ENCODE results near the gene NDUFB8.

NDUFB8 gene

DNA sequence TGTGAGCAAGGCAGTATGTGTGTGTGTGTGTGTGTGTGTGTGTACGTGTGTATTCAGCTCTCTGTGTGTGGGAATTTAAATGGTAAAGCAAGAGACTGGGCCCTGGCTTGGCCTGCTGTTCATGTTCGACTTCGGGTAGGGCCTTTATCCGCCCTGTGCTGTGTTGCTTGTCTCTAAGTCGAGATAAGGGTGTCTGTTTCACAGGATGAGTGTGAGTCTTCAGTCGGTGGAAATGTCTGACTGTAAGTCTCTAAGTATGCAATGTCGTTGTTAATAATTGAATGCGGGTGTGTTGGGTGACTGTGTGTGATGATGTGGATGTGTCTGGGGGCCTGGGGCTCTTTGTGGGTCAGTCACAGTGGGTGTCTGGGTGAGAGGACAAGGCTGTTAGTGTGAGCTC, 40.8 kb upstream of the NDUFB8 start:
- Histone ChIP-seq H2BK120ac (ENCODE audit: low read depth, low read length) (no peak overlapping the region), H3K27me3 (ENCODE audit: insufficient read depth, low read length, poor library complexity) (no peaks in the 10 kb centered on the region), H4K8ac (ENCODE audit: low read depth, low read length) (no peak overlapping the region), H3K36me3 (ENCODE audit: control insufficient read depth, insufficient read depth, low read length) (no peaks in the 10 kb centered on the region), H3K79me1 (ENCODE audit: low read length) (no peaks in the 10 kb centered on the region), H3K4me2 (ENCODE audit: low read length) (no peak overlapping the region), H3K4ac (ENCODE audit: low read depth, low read length) (no peak overlapping the region), H3K56ac (ENCODE audit: low read length) (peak overlapping the region; percentile 79), H2BK5ac (ENCODE audit: low read length) (no peak overlapping the region), H3K23ac (ENCODE audit: low read length) (no peak overlapping the region), H3K4me3 (ENCODE audit: low read length) (no peak overlapping the region), H2BK15ac (replicated peaks; ENCODE audit: low read depth) (no peak overlapping the region), H2AK5ac (ENCODE audit: low read length) (no peak overlapping the region), H3K4me1 (ENCODE audit: control insufficient read depth, low read depth, low read length) (peaks cover 4% of the 10 kb centered on the region), H3K18ac (ENCODE audit: low read length) (no peak overlapping the region), H3K27ac (ENCODE audit: low read depth, low read length) (no peak overlapping the region), H3K79me2 (ENCODE audit: control insufficient read depth, insufficient read depth, low read length) (no peaks in the 10 kb centered on the region), H3K9ac (ENCODE audit: low read length) (peak overlapping the region; percentile 68), H4K5ac (ENCODE audit: low read length) (no peak overlapping the region)
- no peak for DNase-seq
- WGBS (ENCODE audit: extremely low coverage, insufficient coverage, low lambda C conversion rate), result 100% methylated on average over 2 of the region's 8 CpGs

DNA sequence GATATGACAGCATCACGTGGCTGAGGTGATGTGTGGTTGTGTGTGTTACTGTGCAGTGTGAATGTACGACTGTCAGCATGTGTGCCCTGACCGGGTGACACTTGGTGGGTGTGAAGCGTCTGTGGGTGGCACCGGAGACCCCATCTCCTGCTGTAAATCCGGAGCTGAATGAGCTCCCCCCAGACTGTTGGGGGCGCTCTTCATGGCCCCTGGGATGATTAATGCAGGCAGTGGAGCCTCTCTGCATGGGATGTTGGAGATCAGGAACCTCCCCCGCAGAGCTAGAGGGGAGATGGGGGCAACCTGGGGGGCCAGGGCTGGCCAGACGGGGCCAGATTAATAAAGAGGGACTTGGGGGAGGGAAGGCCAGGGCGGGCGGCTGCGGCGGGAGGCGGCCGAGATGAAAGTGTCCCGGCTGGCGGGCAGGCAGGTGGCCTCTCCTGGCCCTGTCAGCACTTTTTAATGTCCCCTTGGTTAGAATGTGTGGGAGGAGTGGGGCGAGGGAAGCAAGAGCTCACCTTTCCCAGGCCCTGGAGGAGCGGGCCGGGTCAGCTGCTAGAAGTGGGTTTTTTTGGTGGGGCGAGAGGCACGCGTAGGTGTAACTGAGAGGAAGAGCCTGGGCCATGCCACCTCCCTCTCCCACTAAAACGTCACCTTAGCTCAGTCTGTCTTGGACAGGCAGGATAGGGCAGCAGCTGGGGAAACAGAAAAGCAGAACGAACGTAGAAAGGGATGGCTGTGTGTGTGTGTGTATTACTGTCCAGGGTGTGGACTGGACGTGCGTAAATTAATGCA, 40.2 kb upstream of the NDUFB8 start:
- no CpG with 5 or more reads among the region's 28 CpGs for WGBS (ENCODE audit: extremely low coverage, insufficient coverage, low lambda C conversion rate)
- Histone ChIP-seq H4K5ac (ENCODE audit: low read length) (no peak overlapping the region), H3K27ac (ENCODE audit: low read depth, low read length) (no peak overlapping the region), H3K4me3 (ENCODE audit: low read length) (peak overlapping the region; percentile 52), H3K9ac (ENCODE audit: low read length) (peak overlapping the region; percentile 68), H3K4me2 (ENCODE audit: low read length) (peak overlapping the region; percentile 7), H4K8ac (ENCODE audit: low read depth, low read length) (no peak overlapping the region), H2BK15ac (replicated peaks; ENCODE audit: low read depth) (no peak overlapping the region), H2BK120ac (ENCODE audit: low read depth, low read length) (no peak overlapping the region), H3K36me3 (ENCODE audit: control insufficient read depth, insufficient read depth, low read length) (no peaks in the 10 kb centered on the region), H3K27me3 (ENCODE audit: insufficient read depth, low read length, poor library complexity) (no peaks in the 10 kb centered on the region), H3K56ac (ENCODE audit: low read length) (peak overlapping the region; percentile 79), H3K18ac (ENCODE audit: low read length) (no peak overlapping the region), H2AK5ac (ENCODE audit: low read length) (no peak overlapping the region), H3K4ac (ENCODE audit: low read depth, low read length) (no peak overlapping the region), H3K79me2 (ENCODE audit: control insufficient read depth, insufficient read depth, low read length) (no peaks in the 10 kb centered on the region), H2BK5ac (ENCODE audit: low read length) (no peak overlapping the region), H3K23ac (ENCODE audit: low read length) (peak overlapping the region; percentile 59), H3K4me1 (ENCODE audit: control insufficient read depth, low read depth, low read length) (peaks cover 4% of the 10 kb centered on the region), H3K79me1 (ENCODE audit: low read length) (no peaks in the 10 kb centered on the region)
- DNase-seq, result peak; percentile 63

DNA sequence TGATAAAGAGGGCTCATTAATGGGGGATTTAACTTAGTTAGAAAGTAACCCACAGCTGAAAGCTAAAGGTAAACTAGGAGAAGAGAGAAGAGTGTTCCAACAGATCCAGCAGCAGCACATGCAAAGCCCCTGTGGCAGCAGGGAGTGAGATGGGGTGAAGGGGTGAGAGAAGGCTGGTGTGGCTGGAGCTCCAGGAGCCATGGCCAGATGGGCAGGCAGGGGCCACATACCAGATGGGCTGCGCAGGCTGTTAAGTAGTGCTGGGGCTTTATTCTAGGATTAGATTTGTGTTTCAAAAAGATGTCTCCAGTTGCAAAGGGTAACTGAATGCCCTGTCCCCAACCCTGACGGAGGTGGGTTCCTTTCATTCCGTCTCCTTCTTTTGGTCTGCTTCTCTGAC, 39.2 kb upstream of the NDUFB8 start:
- Histone ChIP-seq H3K79me1 (ENCODE audit: low read length) (no peaks in the 10 kb centered on the region), H3K36me3 (ENCODE audit: control insufficient read depth, insufficient read depth, low read length) (no peaks in the 10 kb centered on the region), H2BK120ac (ENCODE audit: low read depth, low read length) (no peak overlapping the region), H2AK5ac (ENCODE audit: low read length) (no peak overlapping the region), H3K18ac (ENCODE audit: low read length) (no peak overlapping the region), H3K4me1 (ENCODE audit: control insufficient read depth, low read depth, low read length) (peaks cover 4% of the 10 kb centered on the region), H2BK5ac (ENCODE audit: low read length) (no peak overlapping the region), H3K56ac (ENCODE audit: low read length) (no peak overlapping the region), H4K5ac (ENCODE audit: low read length) (no peak overlapping the region), H3K27me3 (ENCODE audit: insufficient read depth, low read length, poor library complexity) (no peaks in the 10 kb centered on the region), H3K4ac (ENCODE audit: low read depth, low read length) (no peak overlapping the region), H3K9ac (ENCODE audit: low read length) (no peak overlapping the region), H2BK15ac (replicated peaks; ENCODE audit: low read depth) (no peak overlapping the region), H3K4me2 (ENCODE audit: low read length) (no peak overlapping the region), H4K8ac (ENCODE audit: low read depth, low read length) (no peak overlapping the region), H3K27ac (ENCODE audit: low read depth, low read length) (no peak overlapping the region), H3K4me3 (ENCODE audit: low read length) (no peak overlapping the region), H3K79me2 (ENCODE audit: control insufficient read depth, insufficient read depth, low read length) (no peaks in the 10 kb centered on the region), H3K23ac (ENCODE audit: low read length) (no peak overlapping the region)
- WGBS (ENCODE audit: extremely low coverage, insufficient coverage, low lambda C conversion rate), result no CpG with 5 or more reads among the region's 3 CpGs
- no peak for DNase-seq

DNA sequence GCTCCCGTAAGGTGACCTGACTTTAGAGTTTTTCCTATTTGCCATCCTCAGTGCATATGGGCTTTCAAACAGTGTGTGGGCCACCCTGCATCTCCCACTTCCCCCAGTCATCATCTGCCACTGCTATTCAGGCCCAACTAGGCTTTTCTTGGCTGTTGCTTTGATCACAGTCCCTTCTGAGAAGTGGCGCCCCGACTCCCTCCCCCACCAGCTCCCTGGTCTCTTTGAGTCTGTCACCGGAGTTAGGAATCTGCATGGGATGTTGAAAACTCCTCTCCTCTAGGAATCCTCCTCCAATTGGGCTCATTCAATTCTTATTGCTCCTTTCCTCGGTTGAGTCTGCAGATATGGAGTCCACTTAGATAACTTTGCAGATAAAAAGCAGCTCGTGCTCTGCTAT, 38.2 kb upstream of the NDUFB8 start:
- no peaks in the 10 kb centered on the region for H3K27me3 ChIP-seq (ENCODE audit: insufficient read depth, low read length, poor library complexity)

DNA sequence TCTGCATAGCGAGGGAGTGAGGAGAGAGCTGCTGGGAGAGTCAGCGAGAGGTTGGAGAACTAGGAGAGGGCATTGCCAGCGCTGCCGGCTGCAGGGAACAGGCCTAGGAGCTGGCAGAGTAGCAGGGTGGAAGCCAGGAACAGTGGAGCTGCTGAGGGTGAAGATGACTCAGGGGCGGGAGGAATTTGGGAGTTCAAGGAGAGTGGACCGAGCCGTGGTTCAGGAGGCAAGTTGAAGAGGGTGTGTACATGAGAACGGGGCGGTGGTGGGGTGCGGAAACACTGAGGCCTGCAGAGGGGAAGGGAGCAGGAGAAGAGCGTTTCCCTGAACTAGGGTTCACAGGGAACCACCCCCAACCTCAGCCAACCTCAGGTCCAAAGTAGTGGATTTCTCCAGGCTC, 37.6 kb upstream of the NDUFB8 start:
- H3K27me3 ChIP-seq (ENCODE audit: insufficient read depth, low read length, poor library complexity), result no peaks in the 10 kb centered on the region
- no CpG with 5 or more reads among the region's 11 CpGs for WGBS (ENCODE audit: extremely low coverage, insufficient coverage, low lambda C conversion rate)
- no peak for DNase-seq

More for the DNA sequence above, 38.2 kb upstream of the NDUFB8 start:
- Histone ChIP-seq H3K4ac (ENCODE audit: low read depth, low read length) (no peak overlapping the region), H2BK120ac (ENCODE audit: low read depth, low read length) (no peak overlapping the region), H4K5ac (ENCODE audit: low read length) (no peak overlapping the region), H3K23ac (ENCODE audit: low read length) (no peak overlapping the region), H2BK5ac (ENCODE audit: low read length) (no peak overlapping the region), H3K79me1 (ENCODE audit: low read length) (no peaks in the 10 kb centered on the region), H3K36me3 (ENCODE audit: control insufficient read depth, insufficient read depth, low read length) (no peaks in the 10 kb centered on the region), H3K79me2 (ENCODE audit: control insufficient read depth, insufficient read depth, low read length) (no peaks in the 10 kb centered on the region), H3K18ac (ENCODE audit: low read length) (no peak overlapping the region), H3K4me3 (ENCODE audit: low read length) (no peak overlapping the region), H2BK15ac (replicated peaks; ENCODE audit: low read depth) (no peak overlapping the region), H3K4me2 (ENCODE audit: low read length) (no peak overlapping the region), H2AK5ac (ENCODE audit: low read length) (no peak overlapping the region), H3K9ac (ENCODE audit: low read length) (peak overlapping the region; percentile 26), H3K27ac (ENCODE audit: low read depth, low read length) (no peak overlapping the region), H4K8ac (ENCODE audit: low read depth, low read length) (no peak overlapping the region), H3K4me1 (ENCODE audit: control insufficient read depth, low read depth, low read length) (peaks cover 4% of the 10 kb centered on the region), H3K56ac (ENCODE audit: low read length) (no peak overlapping the region)
- no CpG with 5 or more reads among the region's 6 CpGs for WGBS (ENCODE audit: extremely low coverage, insufficient coverage, low lambda C conversion rate)
- DNase-seq, result no peak

DNA sequence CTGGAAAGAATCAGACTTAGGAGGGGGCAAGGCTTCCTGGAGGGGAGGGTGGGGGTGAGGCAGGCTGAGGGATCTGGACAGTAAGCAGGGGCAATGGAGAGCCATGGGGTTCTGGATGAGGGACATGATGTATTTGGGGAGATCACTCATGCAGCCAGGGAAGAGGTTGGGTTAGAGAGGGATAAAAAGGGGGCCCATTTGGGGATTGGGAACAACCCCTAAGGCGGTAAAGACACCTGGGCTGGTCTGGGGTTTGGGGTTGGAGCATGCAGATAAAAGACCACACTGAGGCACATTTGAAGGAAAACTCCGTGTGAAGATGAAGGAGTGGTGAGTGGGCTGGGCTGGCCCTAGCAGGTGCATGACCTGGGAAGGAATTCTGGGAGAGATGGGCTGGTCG, 36.9 kb upstream of the NDUFB8 start:
- no CpG with 5 or more reads among the region's 3 CpGs for WGBS (ENCODE audit: extremely low coverage, insufficient coverage, low lambda C conversion rate)
- Histone ChIP-seq H3K36me3 (ENCODE audit: control insufficient read depth, insufficient read depth, low read length) (no peaks in the 10 kb centered on the region), H2BK120ac (ENCODE audit: low read depth, low read length) (no peak overlapping the region), H2BK15ac (replicated peaks; ENCODE audit: low read depth) (no peak overlapping the region), H3K79me1 (ENCODE audit: low read length) (no peaks in the 10 kb centered on the region), H3K27ac (ENCODE audit: low read depth, low read length) (no peak overlapping the region), H3K23ac (ENCODE audit: low read length) (no peak overlapping the region), H3K79me2 (ENCODE audit: control insufficient read depth, insufficient read depth, low read length) (no peaks in the 10 kb centered on the region), H4K5ac (ENCODE audit: low read length) (no peak overlapping the region), H3K4me2 (ENCODE audit: low read length) (no peak overlapping the region), H3K27me3 (ENCODE audit: insufficient read depth, low read length, poor library complexity) (no peaks in the 10 kb centered on the region), H3K18ac (ENCODE audit: low read length) (no peak overlapping the region), H3K4ac (ENCODE audit: low read depth, low read length) (no peak overlapping the region), H3K56ac (ENCODE audit: low read length) (no peak overlapping the region), H3K9ac (ENCODE audit: low read length) (no peak overlapping the region), H2BK5ac (ENCODE audit: low read length) (no peak overlapping the region), H3K4me1 (ENCODE audit: control insufficient read depth, low read depth, low read length) (peaks cover 4% of the 10 kb centered on the region), H3K4me3 (ENCODE audit: low read length) (no peak overlapping the region), H4K8ac (ENCODE audit: low read depth, low read length) (no peak overlapping the region), H2AK5ac (ENCODE audit: low read length) (no peak overlapping the region)
- DNase-seq, result no peak

More for the DNA sequence above, 37.6 kb upstream of the NDUFB8 start:
- H3K4me3 ChIP-seq (ENCODE audit: low read length), result no peak overlapping the region
- H3K23ac ChIP-seq (ENCODE audit: low read length), result no peak overlapping the region
- no peak overlapping the region for H3K18ac ChIP-seq (ENCODE audit: low read length)
- H2BK5ac ChIP-seq (ENCODE audit: low read length), result no peak overlapping the region
- no peaks in the 10 kb centered on the region for H3K36me3 ChIP-seq (ENCODE audit: control insufficient read depth, insufficient read depth, low read length)
- H3K79me2 ChIP-seq (ENCODE audit: control insufficient read depth, insufficient read depth, low read length), result no peaks in the 10 kb centered on the region
- no peak overlapping the region for H4K5ac ChIP-seq (ENCODE audit: low read length)
- no peak overlapping the region for H3K4me2 ChIP-seq (ENCODE audit: low read length)
- no peaks in the 10 kb centered on the region for H3K79me1 ChIP-seq (ENCODE audit: low read length)
- H4K8ac ChIP-seq (ENCODE audit: low read depth, low read length), result no peak overlapping the region
- H3K4me1 ChIP-seq (ENCODE audit: control insufficient read depth, low read depth, low read length), result peaks cover 4% of the 10 kb centered on the region
- no peak overlapping the region for H2BK15ac ChIP-seq (replicated peaks; ENCODE audit: low read depth)
- H3K9ac ChIP-seq (ENCODE audit: low read length), result no peak overlapping the region
- no peak overlapping the region for H3K4ac ChIP-seq (ENCODE audit: low read depth, low read length)
- H2AK5ac ChIP-seq (ENCODE audit: low read length), result no peak overlapping the region
- no peak overlapping the region for H3K27ac ChIP-seq (ENCODE audit: low read depth, low read length)
- H3K56ac ChIP-seq (ENCODE audit: low read length), result peak overlapping the region; percentile 25
- no peak overlapping the region for H2BK120ac ChIP-seq (ENCODE audit: low read depth, low read length)
